Measurements from ENCODE around the gene GALNT15. TPM values are rescaled to one million over a fixed set of nuclear protein-coding genes. Genes with fewer than 3 reads are reported as not detected.

GALNT15 gene
- total and polyA plus RNA-seq, 4 donors, result under 0.01 to 2.8 (median 1.3) TPM

DNA sequence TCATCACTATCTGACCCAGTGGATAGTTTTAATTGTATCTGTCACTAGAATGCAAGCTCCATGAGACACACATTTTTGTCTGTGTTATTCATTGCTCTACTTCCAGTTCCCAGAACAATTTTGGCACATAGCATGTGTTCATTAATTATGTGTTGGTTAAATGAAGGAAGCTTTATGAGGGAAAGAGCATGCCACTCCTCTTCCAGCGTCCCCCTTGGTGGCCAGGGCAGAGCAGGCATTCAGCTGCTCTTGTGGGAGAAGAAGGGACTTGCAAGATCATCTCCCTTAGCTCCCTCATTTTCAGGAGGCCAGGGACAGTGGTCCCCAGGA lies 489 bp upstream of the GALNT15 start:
- WGBS, result 35% methylated on average over 1 of the region's 1 CpG
- Histone ChIP-seq H3K4me3 (ENCODE audit: low read depth in 1 of 3, low read length in 3 of 3) (no peak overlapping the region), H3K27ac (ENCODE audit: low read depth in 1 of 2, low read length in 2 of 2) (no peak overlapping the region)

More for the DNA sequence above, 489 bp upstream of the GALNT15 start:
- TF ChIP-seq, protein P1, sequence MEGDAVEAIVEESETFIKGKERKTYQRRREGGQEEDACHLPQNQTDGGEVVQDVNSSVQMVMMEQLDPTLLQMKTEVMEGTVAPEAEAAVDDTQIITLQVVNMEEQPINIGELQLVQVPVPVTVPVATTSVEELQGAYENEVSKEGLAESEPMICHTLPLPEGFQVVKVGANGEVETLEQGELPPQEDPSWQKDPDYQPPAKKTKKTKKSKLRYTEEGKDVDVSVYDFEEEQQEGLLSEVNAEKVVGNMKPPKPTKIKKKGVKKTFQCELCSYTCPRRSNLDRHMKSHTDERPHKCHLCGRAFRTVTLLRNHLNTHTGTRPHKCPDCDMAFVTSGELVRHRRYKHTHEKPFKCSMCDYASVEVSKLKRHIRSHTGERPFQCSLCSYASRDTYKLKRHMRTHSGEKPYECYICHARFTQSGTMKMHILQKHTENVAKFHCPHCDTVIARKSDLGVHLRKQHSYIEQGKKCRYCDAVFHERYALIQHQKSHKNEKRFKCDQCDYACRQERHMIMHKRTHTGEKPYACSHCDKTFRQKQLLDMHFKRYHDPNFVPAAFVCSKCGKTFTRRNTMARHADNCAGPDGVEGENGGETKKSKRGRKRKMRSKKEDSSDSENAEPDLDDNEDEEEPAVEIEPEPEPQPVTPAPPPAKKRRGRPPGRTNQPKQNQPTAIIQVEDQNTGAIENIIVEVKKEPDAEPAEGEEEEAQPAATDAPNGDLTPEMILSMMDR (IDR thresholded peaks at IDR 0.05; ENCODE audit: low read depth, low read length, missing input control), result no peak
- TF ChIP-seq, protein P2, sequence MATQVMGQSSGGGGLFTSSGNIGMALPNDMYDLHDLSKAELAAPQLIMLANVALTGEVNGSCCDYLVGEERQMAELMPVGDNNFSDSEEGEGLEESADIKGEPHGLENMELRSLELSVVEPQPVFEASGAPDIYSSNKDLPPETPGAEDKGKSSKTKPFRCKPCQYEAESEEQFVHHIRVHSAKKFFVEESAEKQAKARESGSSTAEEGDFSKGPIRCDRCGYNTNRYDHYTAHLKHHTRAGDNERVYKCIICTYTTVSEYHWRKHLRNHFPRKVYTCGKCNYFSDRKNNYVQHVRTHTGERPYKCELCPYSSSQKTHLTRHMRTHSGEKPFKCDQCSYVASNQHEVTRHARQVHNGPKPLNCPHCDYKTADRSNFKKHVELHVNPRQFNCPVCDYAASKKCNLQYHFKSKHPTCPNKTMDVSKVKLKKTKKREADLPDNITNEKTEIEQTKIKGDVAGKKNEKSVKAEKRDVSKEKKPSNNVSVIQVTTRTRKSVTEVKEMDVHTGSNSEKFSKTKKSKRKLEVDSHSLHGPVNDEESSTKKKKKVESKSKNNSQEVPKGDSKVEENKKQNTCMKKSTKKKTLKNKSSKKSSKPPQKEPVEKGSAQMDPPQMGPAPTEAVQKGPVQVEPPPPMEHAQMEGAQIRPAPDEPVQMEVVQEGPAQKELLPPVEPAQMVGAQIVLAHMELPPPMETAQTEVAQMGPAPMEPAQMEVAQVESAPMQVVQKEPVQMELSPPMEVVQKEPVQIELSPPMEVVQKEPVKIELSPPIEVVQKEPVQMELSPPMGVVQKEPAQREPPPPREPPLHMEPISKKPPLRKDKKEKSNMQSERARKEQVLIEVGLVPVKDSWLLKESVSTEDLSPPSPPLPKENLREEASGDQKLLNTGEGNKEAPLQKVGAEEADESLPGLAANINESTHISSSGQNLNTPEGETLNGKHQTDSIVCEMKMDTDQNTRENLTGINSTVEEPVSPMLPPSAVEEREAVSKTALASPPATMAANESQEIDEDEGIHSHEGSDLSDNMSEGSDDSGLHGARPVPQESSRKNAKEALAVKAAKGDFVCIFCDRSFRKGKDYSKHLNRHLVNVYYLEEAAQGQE (IDR thresholded peaks at IDR 0.05), result no peak
- no peak for TF ChIP-seq HNF4A (conservative IDR thresholded peaks at IDR 0.05)
- TF ChIP-seq FOXA1 (IDR thresholded peaks at IDR 0.05), result no peak
- TF ChIP-seq GABPA (IDR thresholded peaks at IDR 0.05 in 1 of 2, conservative IDR thresholded peaks at IDR 0.05 in 1 of 2), result no peak
- no peak for TF ChIP-seq YY1 (IDR thresholded peaks at IDR 0.05)
- TF ChIP-seq JUND (IDR thresholded peaks at IDR 0.05), result no peak
- TF ChIP-seq, protein P3, sequence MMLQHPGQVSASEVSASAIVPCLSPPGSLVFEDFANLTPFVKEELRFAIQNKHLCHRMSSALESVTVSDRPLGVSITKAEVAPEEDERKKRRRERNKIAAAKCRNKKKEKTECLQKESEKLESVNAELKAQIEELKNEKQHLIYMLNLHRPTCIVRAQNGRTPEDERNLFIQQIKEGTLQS (IDR thresholded peaks at IDR 0.05), result no peak
- TF ChIP-seq EGR1 (IDR thresholded peaks at IDR 0.05; ENCODE audit: low read depth in 2 of 2), result no peak
- TF ChIP-seq TAF1 (conservative IDR thresholded peaks at IDR 0.05), result no peak
- TF ChIP-seq, protein P4, sequence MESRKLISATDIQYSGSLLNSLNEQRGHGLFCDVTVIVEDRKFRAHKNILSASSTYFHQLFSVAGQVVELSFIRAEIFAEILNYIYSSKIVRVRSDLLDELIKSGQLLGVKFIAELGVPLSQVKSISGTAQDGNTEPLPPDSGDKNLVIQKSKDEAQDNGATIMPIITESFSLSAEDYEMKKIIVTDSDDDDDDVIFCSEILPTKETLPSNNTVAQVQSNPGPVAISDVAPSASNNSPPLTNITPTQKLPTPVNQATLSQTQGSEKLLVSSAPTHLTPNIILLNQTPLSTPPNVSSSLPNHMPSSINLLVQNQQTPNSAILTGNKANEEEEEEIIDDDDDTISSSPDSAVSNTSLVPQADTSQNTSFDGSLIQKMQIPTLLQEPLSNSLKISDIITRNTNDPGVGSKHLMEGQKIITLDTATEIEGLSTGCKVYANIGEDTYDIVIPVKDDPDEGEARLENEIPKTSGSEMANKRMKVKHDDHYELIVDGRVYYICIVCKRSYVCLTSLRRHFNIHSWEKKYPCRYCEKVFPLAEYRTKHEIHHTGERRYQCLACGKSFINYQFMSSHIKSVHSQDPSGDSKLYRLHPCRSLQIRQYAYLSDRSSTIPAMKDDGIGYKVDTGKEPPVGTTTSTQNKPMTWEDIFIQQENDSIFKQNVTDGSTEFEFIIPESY (IDR thresholded peaks at IDR 0.05), result no peak
- TF ChIP-seq, protein P5, sequence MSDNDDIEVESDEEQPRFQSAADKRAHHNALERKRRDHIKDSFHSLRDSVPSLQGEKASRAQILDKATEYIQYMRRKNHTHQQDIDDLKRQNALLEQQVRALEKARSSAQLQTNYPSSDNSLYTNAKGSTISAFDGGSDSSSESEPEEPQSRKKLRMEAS (IDR thresholded peaks at IDR 0.05), result no peak
- TF ChIP-seq RXRA (IDR thresholded peaks at IDR 0.05), result no peak
- no peak for TF ChIP-seq FOXA2 (IDR thresholded peaks at IDR 0.05)
- Histone ChIP-seq H3K4me1 (ENCODE audit: control insufficient read depth in 4 of 4, insufficient read depth in 4 of 4, low read length in 3 of 4) (peaks cover 0 to 14% (median 1%) of the 10 kb centered on the region in 4 donors), H3K36me3 (ENCODE audit: control insufficient read depth in 4 of 4, insufficient read depth in 3 of 4, low read depth in 1 of 4, low read length in 3 of 4) (no peaks in the 10 kb centered on the region), H3K27me3 (ENCODE audit: control insufficient read depth in 4 of 4, insufficient read depth in 4 of 4, low read length in 3 of 4) (no peaks in the 10 kb centered on the region), H3K9me3 (ENCODE audit: control insufficient read depth in 4 of 4, low read length in 3 of 4) (no peaks in the 10 kb centered on the region), H3K9ac (ENCODE audit: low read depth in 1 of 2, low read length in 2 of 2) (no peak overlapping the region)
- peak; percentile 20 for DNase-seq (ENCODE audit: low spot score)

All from liver (tissue), 9 donors.